IPS-20b (cell line): ENCODE data around the gene KRT12.
"Not testable (repeated sequence)": the region's sequence is repeated elsewhere in the genome, so short reads cannot be mapped to it uniquely, and the experiment has no call there.

ENCODE experiments used
- H3K27ac ChIP-seq: one replicate; pipeline ENCODE4 v1.5.1; 2013; ENCODE audit warnings: low read length
- H3K27me3 ChIP-seq: 2 replicates; pipeline ENCODE4 v1.6.1; 2013; ENCODE audit warnings: mild to moderate bottlenecking, low read length, inconsistent platforms; ENCODE audit not compliant: insufficient read depth
- H3K36me3 ChIP-seq: 2 replicates; pipeline ENCODE4 v1.6.1; 2013; ENCODE audit warnings: low read depth, mild to moderate bottlenecking, inconsistent platforms, low read length, moderate library complexity; ENCODE audit not compliant: insufficient read depth
- H3K4me1 ChIP-seq: 2 replicates; pipeline ENCODE4 v1.6.1; 2013; ENCODE audit warnings: mild to moderate bottlenecking, control low read depth, inconsistent platforms, low read length, moderate library complexity; ENCODE audit not compliant: insufficient read depth
- H3K4me3 ChIP-seq: 2 replicates; pipeline ENCODE4 v1.5.1; 2013; ENCODE audit warnings: mild to moderate bottlenecking, low read length, inconsistent platforms
- H3K9ac ChIP-seq: 2 replicates; pipeline ENCODE4 v1.6.1; 2013; ENCODE audit warnings: low read depth, mild to moderate bottlenecking, inconsistent platforms, low read length, moderate library complexity
- H3K9me3 ChIP-seq: 2 replicates; pipeline ENCODE4 v1.6.1; 2013; ENCODE audit warnings: mild to moderate bottlenecking, low read depth, low read length, inconsistent platforms; ENCODE audit not compliant: insufficient read depth

The KRT12 gene

DNA sequence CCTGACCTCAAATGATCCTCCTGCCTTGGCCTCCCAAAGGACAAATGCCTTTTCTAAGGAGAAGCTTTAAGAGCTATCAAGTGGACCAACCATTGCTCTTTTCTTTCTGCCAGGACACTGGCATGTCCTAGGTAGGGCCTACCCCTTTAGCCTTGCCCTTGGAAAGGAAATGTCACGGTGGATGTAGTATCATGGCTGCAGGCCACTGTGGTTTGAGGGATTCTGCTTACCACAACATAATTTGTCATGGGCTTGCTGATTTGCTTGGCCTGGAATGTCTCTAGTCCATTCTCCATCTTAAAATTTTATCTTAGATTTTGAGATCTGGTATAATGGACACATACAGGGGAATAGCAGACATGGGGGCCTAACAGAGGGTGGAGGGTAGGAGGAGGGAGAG is 12.0 kb upstream of the KRT12 start:
- Histone ChIP-seq H3K4me3 (no peak overlapping the region), H3K4me1 (peaks cover 2% of the 10 kb centered on the region; the same call in 1 of the 2 replicates), H3K27ac (no peak overlapping the region), H3K9me3 (no peaks in the 10 kb centered on the region; the same call in 1 of the 2 replicates), H3K9ac (no peak overlapping the region), H3K36me3 (no peaks in the 10 kb centered on the region), H3K27me3 (no peaks in the 10 kb centered on the region)

DNA sequence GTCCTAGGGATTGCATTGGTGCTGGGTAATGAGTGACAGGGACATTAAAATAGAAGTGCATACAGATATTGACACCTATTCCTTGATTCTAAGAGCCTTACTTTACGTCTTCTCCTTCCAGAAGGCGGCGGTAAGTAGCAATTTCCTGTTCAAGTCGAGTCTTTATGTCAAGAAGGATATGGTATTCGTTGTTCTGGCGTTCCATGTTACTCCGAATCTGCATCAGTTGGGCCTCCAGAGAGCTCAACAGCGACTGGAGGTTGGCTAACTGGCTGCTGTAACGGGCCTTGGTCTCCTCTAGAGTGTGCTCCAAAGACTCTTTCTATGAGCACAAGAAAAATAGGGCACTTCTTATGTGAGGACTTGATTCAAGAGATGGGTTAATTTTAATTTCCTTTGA is 11.0 kb upstream of the KRT12 start:
- H3K27ac ChIP-seq: no peak overlapping the region
- no peaks in the 10 kb centered on the region for H3K27me3 ChIP-seq
- H3K9me3 ChIP-seq: no peaks in the 10 kb centered on the region; the same call in 1 of the 2 replicates
- H3K36me3 ChIP-seq: no peaks in the 10 kb centered on the region
- H3K4me1 ChIP-seq: peaks cover 11% of the 10 kb centered on the region
- H3K4me3 ChIP-seq: no peak overlapping the region
- H3K9ac ChIP-seq: no peak overlapping the region

DNA sequence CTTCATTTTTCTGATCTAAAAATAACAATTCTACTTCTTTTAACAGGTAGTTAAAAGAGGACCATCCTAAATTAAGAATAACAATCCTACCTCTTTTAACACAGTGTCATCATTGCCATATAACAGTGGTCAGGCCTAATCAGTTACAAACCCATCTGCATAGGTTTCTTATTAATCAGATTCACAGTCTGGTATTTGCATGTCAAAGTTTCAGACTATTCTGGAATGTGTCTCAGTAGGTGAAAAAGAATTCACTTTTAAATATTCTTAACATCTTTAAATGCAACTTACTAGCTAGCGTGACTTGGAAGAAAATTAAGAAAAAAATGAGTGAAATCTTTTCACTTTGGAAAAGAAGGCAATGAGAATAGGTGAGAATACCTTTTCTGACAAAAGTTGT is 6.8 kb upstream of the KRT12 start:
- no peak overlapping the region for H3K9ac ChIP-seq
- peaks cover 11% of the 10 kb centered on the region for H3K4me1 ChIP-seq
- H3K9me3 ChIP-seq: no peaks in the 10 kb centered on the region; the same call in 1 of the 2 replicates
- H3K36me3 ChIP-seq: no peaks in the 10 kb centered on the region
- H3K27me3 ChIP-seq: no peaks in the 10 kb centered on the region
- H3K4me3 ChIP-seq: 0 out of 2 replicates have a peak overlapping the region, but pooled peaks have one; percentile 30
- H3K27ac ChIP-seq: no peak overlapping the region

DNA sequence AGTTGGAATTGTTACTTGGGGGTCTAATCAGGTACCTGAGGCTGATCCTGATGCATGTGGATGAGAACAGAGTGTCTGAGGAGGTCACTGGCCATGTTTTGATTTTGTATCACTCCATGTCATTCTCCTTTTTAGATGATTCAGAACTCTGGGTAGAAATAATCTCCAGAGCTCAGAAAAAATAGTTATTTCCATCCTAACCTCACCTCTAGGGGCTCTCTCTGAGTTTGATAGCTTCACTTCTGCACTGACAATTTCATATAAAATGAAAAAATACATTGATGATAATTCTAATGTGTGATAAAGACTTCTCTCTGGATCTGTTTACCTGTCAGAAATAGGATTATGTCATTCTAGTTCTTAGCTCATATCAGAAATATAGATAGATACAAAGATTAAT is 6.2 kb upstream of the KRT12 start:
- H3K4me1 ChIP-seq: peaks cover 11% of the 10 kb centered on the region
- no peak overlapping the region for H3K27ac ChIP-seq
- H3K36me3 ChIP-seq: no peaks in the 10 kb centered on the region
- H3K4me3 ChIP-seq: no peak overlapping the region
- H3K9me3 ChIP-seq: no peaks in the 10 kb centered on the region; the same call in 1 of the 2 replicates
- H3K27me3 ChIP-seq: no peaks in the 10 kb centered on the region
- H3K9ac ChIP-seq: no peak overlapping the region

DNA sequence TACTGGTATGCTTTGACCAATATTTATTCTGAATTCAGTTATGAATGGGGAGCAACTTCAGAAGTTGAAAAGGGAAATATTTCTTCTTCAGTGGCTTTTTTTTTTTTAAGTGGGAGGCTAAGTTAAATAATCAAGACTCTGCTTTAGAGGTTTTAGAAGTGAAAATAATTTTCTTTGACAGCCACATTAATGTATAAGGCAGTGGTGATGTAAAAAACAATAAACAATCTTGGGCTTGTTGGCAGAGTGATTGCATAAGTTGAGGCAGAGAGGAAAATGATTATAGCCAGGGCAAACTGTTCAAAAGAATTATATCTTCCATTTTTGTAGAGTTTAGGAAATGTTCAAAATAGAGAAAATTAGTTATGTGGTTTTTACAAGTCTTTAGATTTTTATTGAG is 5.4 kb upstream of the KRT12 start:
- H3K36me3 ChIP-seq: no peaks in the 10 kb centered on the region
- peaks cover 11% of the 10 kb centered on the region for H3K4me1 ChIP-seq
- H3K9me3 ChIP-seq: no peaks in the 10 kb centered on the region; the same call in 1 of the 2 replicates
- no peak overlapping the region for H3K9ac ChIP-seq
- no peak overlapping the region for H3K4me3 ChIP-seq
- H3K27ac ChIP-seq: no peak overlapping the region
- H3K27me3 ChIP-seq: no peaks in the 10 kb centered on the region

DNA sequence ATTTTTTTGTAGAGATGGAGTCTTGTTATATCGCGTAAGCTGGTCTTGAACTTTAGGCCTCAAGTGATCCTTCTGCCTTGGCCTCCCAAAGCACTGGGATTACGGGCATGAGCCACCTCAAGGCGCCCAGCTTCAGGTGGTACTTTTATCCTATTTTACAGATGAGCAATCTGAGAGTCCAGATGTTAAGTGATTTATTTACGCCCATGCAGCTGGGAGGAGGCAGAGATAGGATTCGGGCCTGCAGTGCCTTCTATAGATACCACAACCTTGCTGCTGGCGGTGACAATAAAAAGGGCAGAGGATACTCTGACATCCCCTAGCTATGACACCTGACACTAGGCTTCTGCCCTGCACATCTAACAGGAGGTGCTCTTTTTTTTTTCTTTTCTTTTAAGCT is 4.3 kb upstream of the KRT12 start:
- Histone ChIP-seq H3K4me3 (no peak overlapping the region), H3K36me3 (no peaks in the 10 kb centered on the region), H3K27me3 (no peaks in the 10 kb centered on the region), H3K9ac (no peak overlapping the region), H3K27ac (no peak overlapping the region), H3K4me1 (peaks cover 11% of the 10 kb centered on the region), H3K9me3 (no peaks in the 10 kb centered on the region)

DNA sequence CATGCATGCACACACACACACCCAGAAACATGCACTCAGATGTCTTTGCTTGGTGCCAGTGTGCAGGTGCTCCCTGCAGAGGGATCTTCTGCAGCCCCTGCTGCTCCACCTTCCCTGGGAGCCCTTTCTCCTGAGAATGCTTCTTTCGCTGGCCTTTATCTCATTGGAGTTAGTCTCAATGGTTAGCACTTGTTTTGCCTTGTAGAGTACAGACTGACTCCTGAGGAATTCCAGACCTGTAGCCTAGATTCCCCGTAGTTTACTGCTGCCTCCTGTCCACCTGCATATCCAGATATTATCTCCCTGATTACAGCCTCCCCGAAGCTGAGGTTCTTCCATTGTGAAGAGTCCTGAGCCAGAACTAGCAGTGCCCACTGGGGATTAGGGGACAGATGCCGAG is 3.1 kb upstream of the KRT12 start:
- Histone ChIP-seq H3K9ac (no peak overlapping the region), H3K4me1 (peaks cover 11% of the 10 kb centered on the region), H3K27me3 (no peaks in the 10 kb centered on the region), H3K36me3 (no peaks in the 10 kb centered on the region), H3K27ac (no peak overlapping the region), H3K4me3 (no peak overlapping the region), H3K9me3 (no peaks in the 10 kb centered on the region)

DNA sequence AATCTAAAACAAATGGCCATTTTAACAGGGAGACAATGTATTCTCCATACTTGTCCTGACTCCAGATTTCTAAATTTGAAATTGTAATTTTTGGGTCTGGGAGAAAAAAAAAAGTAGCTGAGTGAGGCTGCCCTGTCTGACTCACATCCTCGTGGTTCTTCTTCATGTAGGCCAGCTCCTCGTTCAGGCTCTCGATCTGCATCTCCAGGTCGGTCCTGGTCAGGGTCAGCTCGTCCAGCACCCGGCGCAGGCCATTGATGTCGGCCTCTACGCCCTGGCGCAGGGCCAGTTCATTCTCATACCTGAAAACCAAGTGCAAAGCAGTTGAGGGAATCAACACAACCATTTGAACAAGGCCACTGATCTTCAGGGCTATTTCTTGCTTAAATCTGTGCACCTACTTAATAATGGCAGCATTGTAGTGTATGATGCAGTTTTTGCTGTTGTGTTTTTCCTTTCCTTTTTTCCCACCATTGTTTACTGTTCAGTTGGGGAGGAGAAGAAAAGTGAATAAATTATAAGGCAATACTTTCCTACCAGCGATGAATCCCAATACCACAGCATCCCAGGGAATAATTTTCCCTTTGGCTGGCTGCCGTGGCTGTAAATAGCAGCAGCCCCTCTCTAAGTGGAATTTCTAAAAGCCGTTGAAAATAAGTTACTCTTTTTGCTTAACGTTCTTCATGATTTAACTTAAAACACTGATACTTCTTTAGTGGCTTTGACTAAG is 2.2 kb downstream of the KRT12 start:
- H3K27ac ChIP-seq: no peak overlapping the region
- no peak overlapping the region for H3K4me3 ChIP-seq
- no peaks in the 10 kb centered on the region for H3K4me1 ChIP-seq
- H3K36me3 ChIP-seq: no peaks in the 10 kb centered on the region
- no peak overlapping the region for H3K9ac ChIP-seq
- peaks cover 6% of the 10 kb centered on the region; the same call in 1 of the 2 replicates for H3K27me3 ChIP-seq
- no peaks in the 10 kb centered on the region for H3K9me3 ChIP-seq

DNA sequence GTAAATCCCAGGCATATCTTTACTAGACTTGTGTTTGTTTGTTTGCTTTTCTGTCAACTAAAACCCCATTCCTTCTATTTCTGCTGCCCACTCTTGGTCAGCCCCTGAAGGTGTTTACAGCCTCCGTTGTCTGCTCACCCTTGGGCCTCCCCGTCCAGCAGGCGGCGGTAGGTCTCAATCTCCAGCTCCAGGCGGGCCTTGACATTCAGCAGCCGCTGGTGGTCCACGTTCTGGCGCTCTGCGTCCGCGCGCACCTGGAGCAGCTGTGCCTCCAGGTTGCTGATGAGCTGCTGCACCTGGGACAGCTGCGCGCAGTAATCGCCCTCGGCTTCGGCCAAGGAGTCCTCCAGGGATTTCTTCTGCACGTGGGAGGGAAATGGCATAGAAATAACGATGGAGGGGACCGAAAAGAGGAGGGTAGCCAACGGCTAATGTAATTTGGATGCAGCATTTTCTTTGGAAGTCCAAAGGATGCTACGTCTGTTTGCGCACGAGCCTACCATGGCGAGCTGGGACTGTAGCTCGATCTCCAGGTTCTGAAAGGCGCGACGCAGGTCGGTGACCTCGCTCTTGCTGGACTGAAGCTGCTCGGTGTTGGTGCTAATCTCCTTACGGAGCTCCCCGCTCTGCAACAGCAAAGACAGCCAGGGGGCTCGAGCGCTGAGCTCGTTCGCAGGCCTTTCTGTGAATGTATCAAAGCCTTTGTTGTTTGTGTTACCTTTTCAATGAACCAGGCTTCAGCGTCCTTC is 3.9 kb downstream of the KRT12 start:
- H3K9ac ChIP-seq: no peak overlapping the region
- no peaks in the 10 kb centered on the region for H3K36me3 ChIP-seq
- H3K27ac ChIP-seq: no peak overlapping the region
- H3K9me3 ChIP-seq: no peaks in the 10 kb centered on the region
- H3K4me1 ChIP-seq: no peaks in the 10 kb centered on the region
- no peak overlapping the region for H3K4me3 ChIP-seq
- peaks cover 6% of the 10 kb centered on the region; the same call in 1 of the 2 replicates for H3K27me3 ChIP-seq

DNA sequence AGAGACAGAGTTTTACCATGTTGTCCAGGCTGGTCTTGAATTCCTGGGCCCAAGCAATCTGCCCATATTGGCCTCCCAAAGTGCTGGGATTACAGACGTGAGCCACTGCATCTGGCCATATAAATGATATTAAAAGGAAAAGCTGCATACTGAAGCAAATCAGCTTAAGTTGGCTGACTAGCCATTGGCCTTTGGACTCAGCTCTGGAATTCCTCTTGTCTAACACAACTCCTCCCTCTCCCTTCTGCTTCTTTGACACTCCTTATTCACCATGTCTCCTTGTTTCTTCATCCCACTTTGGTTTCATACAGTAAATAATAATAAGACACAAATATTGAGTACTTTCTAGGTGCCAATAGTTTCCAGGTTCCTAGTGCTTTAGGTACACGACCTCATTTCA is 7.5 kb downstream of the KRT12 start:
- no peak overlapping the region for H3K9ac ChIP-seq
- H3K36me3 ChIP-seq: no peaks in the 10 kb centered on the region
- peaks cover 6% of the 10 kb centered on the region; the same call in 1 of the 2 replicates for H3K27me3 ChIP-seq
- H3K9me3 ChIP-seq: no peaks in the 10 kb centered on the region
- H3K27ac ChIP-seq: no peak overlapping the region
- H3K4me1 ChIP-seq: peaks cover 7% of the 10 kb centered on the region; the same call in 1 of the 2 replicates
- no peak overlapping the region for H3K4me3 ChIP-seq

DNA sequence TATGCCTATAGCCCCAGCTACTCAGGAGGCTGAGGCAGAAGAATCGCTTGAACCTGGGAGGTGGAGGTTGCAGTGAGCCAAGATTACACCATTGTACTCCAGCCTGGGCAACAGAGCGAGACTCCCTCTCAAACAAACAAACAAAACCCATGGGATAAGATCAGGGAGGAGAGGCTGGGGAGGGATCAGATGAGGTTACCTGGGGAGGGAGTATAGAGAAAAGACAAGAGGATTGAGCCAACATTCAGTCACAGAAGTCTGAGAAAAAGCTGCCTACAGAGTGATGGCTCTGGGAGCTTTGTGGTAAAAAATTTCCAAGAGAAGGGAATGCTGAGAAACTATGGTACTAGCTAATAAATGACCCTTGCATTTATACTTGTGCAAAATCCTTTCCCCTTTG is 8.4 kb downstream of the KRT12 start:
- not testable (repeated sequence) for H3K9me3 ChIP-seq, H3K27ac ChIP-seq, H3K9ac ChIP-seq, H3K36me3 ChIP-seq, H3K27me3 ChIP-seq, H3K4me3 ChIP-seq
- H3K4me1 ChIP-seq: peaks cover 10% of the 10 kb centered on the region; the same call in 1 of the 2 replicates

DNA sequence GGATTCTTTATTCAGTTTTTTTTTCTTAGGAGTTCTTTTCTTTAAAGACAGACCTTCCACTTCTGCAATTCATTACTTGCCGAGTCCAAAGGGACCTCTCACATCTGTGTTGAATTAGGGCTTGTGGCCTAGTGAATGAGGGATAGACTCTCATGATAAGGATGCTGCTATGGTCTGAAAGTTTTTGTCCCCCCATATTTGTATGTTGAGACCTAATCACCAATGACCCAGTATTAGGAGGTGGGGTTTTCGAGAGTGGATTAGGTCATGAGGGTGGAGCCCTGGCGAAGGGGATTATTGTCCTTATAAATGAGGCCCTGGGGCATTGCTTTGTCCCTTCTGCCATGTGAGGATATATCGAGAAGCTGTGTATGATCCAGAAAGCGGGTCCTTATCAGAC is 9.5 kb downstream of the KRT12 start:
- Histone ChIP-seq H3K36me3 (no peaks in the 10 kb centered on the region), H3K27me3 (no peaks in the 10 kb centered on the region), H3K4me3 (no peak overlapping the region), H3K4me1 (peaks cover 15% of the 10 kb centered on the region; the same call in 1 of the 2 replicates), H3K9me3 (no peaks in the 10 kb centered on the region), H3K9ac (no peak overlapping the region), H3K27ac (no peak overlapping the region)
